ENCODE data around the gene KAT6B. TPM values are rescaled to one million over a fixed set of nuclear protein-coding genes. Genes with fewer than 3 reads are reported as not detected.

KAT6B gene
- total RNA-seq, 1 experiment from 2014 or later = 21.8 TPM

- CTCF ChIA-PET = no interaction called here
- Histone ChIP-seq H3K36me3 (ENCODE audit: insufficient read depth, low read length, poor library complexity, severe bottlenecking) (no peaks in the 10 kb centered on the region), H3K4me3 (ENCODE audit: low read depth, low read length, poor library complexity, severe bottlenecking) (no peak overlapping the region), H3K4me1 (ENCODE audit: insufficient read depth, low read length, poor library complexity, severe bottlenecking) (peaks cover 52% of the 10 kb centered on the region), H3K27me3 (replicated peaks; ENCODE audit: insufficient read depth, low read depth, low read length, poor library complexity) (no peaks in the 10 kb centered on the region), H3K9me3 (ENCODE audit: low read depth, low read length, poor library complexity, severe bottlenecking) (no peaks in the 10 kb centered on the region), H3K27ac (ENCODE audit: low read depth, low read length, poor library complexity, severe bottlenecking) (no peak overlapping the region)
- POLR2A ChIA-PET (ENCODE audit: low non-redundant PET) = interaction anchor here (0.6 kb wide), 2 partner anchors 11 to 446 kb away, joined by 3 to 7 read pairs; no protein-coding TSS in a partner anchor
- no TSS peak for BruUV-seq (replicated peaks)
- intact Hi-C loops (cut with micrococcal nuclease; ENCODE audit: unreplicated experiment) = no loop called here
- no peak for TF ChIP-seq CTCF (conservative IDR thresholded peaks at IDR 0.05; ENCODE audit: low read depth, low read length)
- no peak for TF ChIP-seq EZH2 (IDR thresholded peaks at IDR 0.05; ENCODE audit: borderline replicate concordance, low read depth, low read length, poor library complexity, severe bottlenecking)
- no peak for DNase-seq (ENCODE audit: low spot score)
Observed at GRCh38 chr10:74973741-74974392, 147.5 kb downstream of the KAT6B start.

- TSS peak; percentile 37 for BruUV-seq (replicated peaks)
- H3K4me1 ChIP-seq (ENCODE audit: insufficient read depth, low read length, poor library complexity, severe bottlenecking) = peaks cover 34% of the 10 kb centered on the region
- 0 out of 2 replicates have a peak, but pooled peaks have one; percentile 20 for TF ChIP-seq CTCF (conservative IDR thresholded peaks at IDR 0.05; ENCODE audit: low read depth, low read length)
- no peak for TF ChIP-seq EZH2 (IDR thresholded peaks at IDR 0.05; ENCODE audit: borderline replicate concordance, low read depth, low read length, poor library complexity, severe bottlenecking)
- no peak for DNase-seq (ENCODE audit: low spot score)
- no peaks in the 10 kb centered on the region for H3K9me3 ChIP-seq (ENCODE audit: low read depth, low read length, poor library complexity, severe bottlenecking)
- intact Hi-C loops (cut with micrococcal nuclease; ENCODE audit: unreplicated experiment) = no loop called here
- no peaks in the 10 kb centered on the region for H3K36me3 ChIP-seq (ENCODE audit: insufficient read depth, low read length, poor library complexity, severe bottlenecking)
- CTCF ChIA-PET = interaction anchor here (0.6 kb wide), 1 partner anchor 150 kb away, joined by 5 read pairs; no protein-coding TSS in a partner anchor
- POLR2A ChIA-PET (ENCODE audit: low non-redundant PET) = no interaction called here
- no peaks in the 10 kb centered on the region for H3K27me3 ChIP-seq (replicated peaks; ENCODE audit: insufficient read depth, low read depth, low read length, poor library complexity)
- no peak overlapping the region for H3K4me3 ChIP-seq (ENCODE audit: low read depth, low read length, poor library complexity, severe bottlenecking)
- H3K27ac ChIP-seq (ENCODE audit: low read depth, low read length, poor library complexity, severe bottlenecking) = no peak overlapping the region
Observed at GRCh38 chr10:74975758-74976157, 149.4 kb downstream of the KAT6B start.

- H3K36me3 ChIP-seq (ENCODE audit: insufficient read depth, low read length, poor library complexity, severe bottlenecking) = no peaks in the 10 kb centered on the region
- CTCF ChIA-PET = interaction anchor here (0.7 kb wide), 1 partner anchor 7 kb away, joined by 3 read pairs; no protein-coding TSS in a partner anchor
- H3K4me3 ChIP-seq (ENCODE audit: low read depth, low read length, poor library complexity, severe bottlenecking) = no peak overlapping the region
- H3K27me3 ChIP-seq (replicated peaks; ENCODE audit: insufficient read depth, low read depth, low read length, poor library complexity) = no peaks in the 10 kb centered on the region
- TF ChIP-seq EZH2 (IDR thresholded peaks at IDR 0.05; ENCODE audit: borderline replicate concordance, low read depth, low read length, poor library complexity, severe bottlenecking) (no peak), CTCF (conservative IDR thresholded peaks at IDR 0.05; ENCODE audit: low read depth, low read length) (0 out of 2 replicates have a peak, but pooled peaks have one; percentile 24)
- BruUV-seq (replicated peaks) = no TSS peak
- intact Hi-C loops (cut with micrococcal nuclease; ENCODE audit: unreplicated experiment) = no loop called here
- peaks cover 29% of the 10 kb centered on the region for H3K4me1 ChIP-seq (ENCODE audit: insufficient read depth, low read length, poor library complexity, severe bottlenecking)
- DNase-seq (ENCODE audit: low spot score) = no peak
- H3K27ac ChIP-seq (ENCODE audit: low read depth, low read length, poor library complexity, severe bottlenecking) = no peak overlapping the region
- POLR2A ChIA-PET (ENCODE audit: low non-redundant PET) = no interaction called here
- H3K9me3 ChIP-seq (ENCODE audit: low read depth, low read length, poor library complexity, severe bottlenecking) = no peaks in the 10 kb centered on the region
Observed at GRCh38 chr10:74976565-74976964, 150.2 kb downstream of the KAT6B start.

Data from A673 (cell line).